GM10266 (cell line): ENCODE measurements around the gene C3orf33.

Source experiments
- DNase-seq: peaks from one replicate; pipeline ENCODE4 v3.0.0; 2012; ENCODE audit errors: extremely low spot score
- CTCF ChIP-seq: IDR thresholded peaks from 2 replicates; pipeline ENCODE4 v1.5.1; 2012; ENCODE audit warnings: mild to moderate bottlenecking, low read depth; ENCODE audit not compliant: control insufficient read depth, insufficient read depth; ENCODE audit errors: missing control alignments

Gene C3orf33

GRCh38 chr3:155780291-155780690 is 25.8 kb downstream of the C3orf33 start:
- no peak for DNase-seq
- no peak for TF ChIP-seq CTCF

GRCh38 chr3:155778462-155778861 is 27.6 kb downstream of the C3orf33 start:
- DNase-seq: no peak
- TF ChIP-seq CTCF: no peak

GRCh38 chr3:155772801-155773200 is 33.3 kb downstream of the C3orf33 start:
- TF ChIP-seq CTCF: no peak
- DNase-seq: no peak

GRCh38 chr3:155771126-155771525 is 35.0 kb downstream of the C3orf33 start:
- DNase-seq: no peak
- no peak for TF ChIP-seq CTCF

- no peak for DNase-seq
- TF ChIP-seq CTCF: no peak
These were observed 39.9 kb downstream of the C3orf33 start for GRCh38 chr3:155766206-155766605.

GRCh38 chr3:155763870-155764463 is 42.1 kb downstream of the C3orf33 start:
- no peak for DNase-seq
- TF ChIP-seq CTCF: no peak

GRCh38 chr3:155760653-155761052 is 45.4 kb downstream of the C3orf33 start:
- no peak for TF ChIP-seq CTCF
- no peak for DNase-seq
